SK-N-SH treated with all-trans-retinoic acid at 6 μM for 48 hours (cell line): ENCODE measurements around the gene NUBPL.

Experiments used
- ARNTL ChIP-seq: fragments of 450-650 bp; formaldehyde crosslinking; IDR thresholded peaks from 2 replicates; pipeline ENCODE4 v1.5.0; 2020; ENCODE audit warnings: low read depth, mild to moderate bottlenecking, moderate library complexity, borderline replicate concordance
- CSDC2 ChIP-seq: fragments of 250-450 bp; sonication (Bioruptor Pico); IDR thresholded peaks from 2 replicates; pipeline ENCODE4 v1.5.0; 2020; ENCODE audit warnings: mild to moderate bottlenecking, moderate library complexity
- PPARA ChIP-seq: fragments of 250-450 bp; sonication (Bioruptor Pico); IDR thresholded peaks from 2 replicates; pipeline ENCODE4 v1.5.0; 2020; ENCODE audit warnings: mild to moderate bottlenecking, borderline replicate concordance
- ZNF8 ChIP-seq: fragments of 450-650 bp; formaldehyde crosslinking; IDR thresholded peaks from 2 replicates; pipeline ENCODE4 v1.5.0; 2020; ENCODE audit warnings: mild to moderate bottlenecking, moderate library complexity
- TF ChIP-seq, protein P1 (sequence below): fragments of 250-450 bp; sonication (Bioruptor Pico); IDR thresholded peaks from 2 replicates; pipeline ENCODE4 v1.8.0; 2020; ENCODE audit warnings: mild to moderate bottlenecking, moderate library complexity, borderline replicate concordance

DNA sequence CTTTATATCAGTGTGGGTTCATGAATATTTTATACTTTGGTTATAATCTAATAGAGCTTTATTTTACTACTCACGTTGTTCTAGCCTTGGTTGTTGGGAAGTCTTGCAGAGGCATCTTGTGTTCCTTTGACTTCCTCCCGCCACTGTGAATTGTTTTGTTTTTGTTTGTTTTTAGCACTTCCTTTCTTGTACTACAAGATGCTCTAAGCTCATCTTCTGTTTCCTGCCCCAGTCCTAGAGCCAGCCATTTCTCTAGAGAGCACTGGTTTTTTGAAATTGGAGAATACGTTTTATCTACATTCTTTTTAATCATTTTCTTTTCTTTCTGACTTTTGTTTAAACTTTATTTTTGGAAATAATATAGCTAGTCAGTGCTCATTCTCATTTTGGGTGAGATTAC, 15.9 kb upstream of the NUBPL start:
- TF ChIP-seq CSDC2 (CRISPR knock-in tag) (no peak), ARNTL (no peak), ZNF8 (no peak), PPARA (CRISPR knock-in tag) (no peak)
- TF ChIP-seq, protein P1, sequence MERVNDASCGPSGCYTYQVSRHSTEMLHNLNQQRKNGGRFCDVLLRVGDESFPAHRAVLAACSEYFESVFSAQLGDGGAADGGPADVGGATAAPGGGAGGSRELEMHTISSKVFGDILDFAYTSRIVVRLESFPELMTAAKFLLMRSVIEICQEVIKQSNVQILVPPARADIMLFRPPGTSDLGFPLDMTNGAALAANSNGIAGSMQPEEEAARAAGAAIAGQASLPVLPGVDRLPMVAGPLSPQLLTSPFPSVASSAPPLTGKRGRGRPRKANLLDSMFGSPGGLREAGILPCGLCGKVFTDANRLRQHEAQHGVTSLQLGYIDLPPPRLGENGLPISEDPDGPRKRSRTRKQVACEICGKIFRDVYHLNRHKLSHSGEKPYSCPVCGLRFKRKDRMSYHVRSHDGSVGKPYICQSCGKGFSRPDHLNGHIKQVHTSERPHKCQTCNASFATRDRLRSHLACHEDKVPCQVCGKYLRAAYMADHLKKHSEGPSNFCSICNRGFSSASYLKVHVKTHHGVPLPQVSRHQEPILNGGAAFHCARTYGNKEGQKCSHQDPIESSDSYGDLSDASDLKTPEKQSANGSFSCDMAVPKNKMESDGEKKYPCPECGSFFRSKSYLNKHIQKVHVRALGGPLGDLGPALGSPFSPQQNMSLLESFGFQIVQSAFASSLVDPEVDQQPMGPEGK (CRISPR knock-in tag), result no peak
